Measurements from ENCODE around the gene PLCB1.

Gene PLCB1

DNA sequence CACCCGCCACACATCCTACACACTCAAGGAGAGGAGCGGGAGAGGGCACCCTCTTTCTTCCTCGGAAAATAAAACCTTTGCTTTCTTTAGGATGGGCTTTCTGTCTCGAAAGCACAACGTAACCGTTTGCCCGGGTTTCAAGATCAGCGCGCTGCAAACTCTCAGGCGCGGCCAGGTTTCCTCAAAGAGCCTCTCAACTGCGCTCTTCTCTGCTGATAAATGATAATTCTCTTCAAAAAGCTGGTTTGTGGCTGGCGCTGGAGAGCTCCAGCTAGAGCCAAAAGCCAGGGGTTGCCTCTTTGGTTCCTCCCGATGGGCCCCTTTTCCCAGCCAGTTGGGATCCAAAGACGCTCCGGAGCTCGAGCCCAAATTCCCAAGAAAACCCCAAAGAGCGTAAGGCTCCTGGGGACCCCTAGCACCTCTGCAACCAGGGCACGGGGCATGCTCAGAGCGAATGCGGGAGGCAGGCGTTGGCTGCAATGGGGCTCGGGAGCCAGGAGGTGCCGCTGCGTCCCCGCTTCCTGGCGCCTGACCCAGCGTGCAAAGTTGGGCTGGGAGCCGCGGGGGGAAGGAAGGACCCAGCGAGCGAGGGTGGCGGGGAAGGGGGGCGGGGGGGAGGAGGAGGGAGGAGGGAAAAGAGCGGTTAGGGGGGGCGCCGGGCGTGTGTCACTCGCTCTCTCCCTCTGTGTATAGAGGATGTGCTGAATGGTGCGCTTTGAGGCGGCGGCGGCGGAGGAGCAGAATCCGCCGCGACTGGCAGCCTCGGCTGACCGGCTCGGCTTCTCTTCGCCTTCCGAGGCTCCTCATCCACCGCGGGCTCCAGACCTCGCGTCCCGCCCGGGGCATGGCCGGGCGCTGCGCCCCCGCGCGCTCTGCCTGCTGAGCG lies at the start of gene PLCB1:
Gene PLCB1 (plus strand): TSS at position 669 of the 886 bp plus-strand sequence. CDS start 386 bp downstream, outside the sequence.
- DNase-seq (ENCODE audit: low read depth in 2 of 2): peak; percentile 85 to 90
- TF ChIP-seq, protein P1, sequence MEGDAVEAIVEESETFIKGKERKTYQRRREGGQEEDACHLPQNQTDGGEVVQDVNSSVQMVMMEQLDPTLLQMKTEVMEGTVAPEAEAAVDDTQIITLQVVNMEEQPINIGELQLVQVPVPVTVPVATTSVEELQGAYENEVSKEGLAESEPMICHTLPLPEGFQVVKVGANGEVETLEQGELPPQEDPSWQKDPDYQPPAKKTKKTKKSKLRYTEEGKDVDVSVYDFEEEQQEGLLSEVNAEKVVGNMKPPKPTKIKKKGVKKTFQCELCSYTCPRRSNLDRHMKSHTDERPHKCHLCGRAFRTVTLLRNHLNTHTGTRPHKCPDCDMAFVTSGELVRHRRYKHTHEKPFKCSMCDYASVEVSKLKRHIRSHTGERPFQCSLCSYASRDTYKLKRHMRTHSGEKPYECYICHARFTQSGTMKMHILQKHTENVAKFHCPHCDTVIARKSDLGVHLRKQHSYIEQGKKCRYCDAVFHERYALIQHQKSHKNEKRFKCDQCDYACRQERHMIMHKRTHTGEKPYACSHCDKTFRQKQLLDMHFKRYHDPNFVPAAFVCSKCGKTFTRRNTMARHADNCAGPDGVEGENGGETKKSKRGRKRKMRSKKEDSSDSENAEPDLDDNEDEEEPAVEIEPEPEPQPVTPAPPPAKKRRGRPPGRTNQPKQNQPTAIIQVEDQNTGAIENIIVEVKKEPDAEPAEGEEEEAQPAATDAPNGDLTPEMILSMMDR (IDR thresholded peaks at IDR 0.05; ENCODE audit: low read depth, low read length): peak; percentile 96
- H3K4me3 ChIP-seq (replicated peaks in 1 of 2; ENCODE audit: low read depth in 2 of 2, low read length in 2 of 2): peak within 1 kb of the TSS; percentile 69 to 73

DNA sequence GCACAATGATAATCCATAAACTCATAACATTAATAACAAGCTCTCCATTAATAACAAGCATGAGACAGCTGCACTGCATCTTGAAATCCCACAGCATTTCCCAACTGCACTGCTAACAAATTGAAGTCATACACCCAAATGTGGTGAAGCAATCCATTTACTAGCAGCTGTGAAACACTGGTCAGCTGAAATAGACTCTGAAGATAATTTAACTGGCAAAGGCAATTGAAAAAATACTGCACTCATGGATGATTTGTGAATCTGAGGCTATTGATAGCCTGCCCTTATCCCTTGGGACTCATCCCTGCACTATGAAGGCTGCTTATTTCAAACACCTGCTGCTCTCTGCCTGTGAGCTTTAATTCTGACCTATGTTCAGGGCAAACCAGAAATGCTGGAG lies 49.1 kb upstream of the PLCB1 start:
- peak; percentile 82 to 91 for DNase-seq (ENCODE audit: low read depth in 2 of 2)
- TF ChIP-seq, protein P1 (IDR thresholded peaks at IDR 0.05; ENCODE audit: low read depth, low read length): no peak
- H3K4me3 ChIP-seq (replicated peaks in 1 of 2; ENCODE audit: low read depth in 2 of 2, low read length in 2 of 2): no peak overlapping the region

DNA sequence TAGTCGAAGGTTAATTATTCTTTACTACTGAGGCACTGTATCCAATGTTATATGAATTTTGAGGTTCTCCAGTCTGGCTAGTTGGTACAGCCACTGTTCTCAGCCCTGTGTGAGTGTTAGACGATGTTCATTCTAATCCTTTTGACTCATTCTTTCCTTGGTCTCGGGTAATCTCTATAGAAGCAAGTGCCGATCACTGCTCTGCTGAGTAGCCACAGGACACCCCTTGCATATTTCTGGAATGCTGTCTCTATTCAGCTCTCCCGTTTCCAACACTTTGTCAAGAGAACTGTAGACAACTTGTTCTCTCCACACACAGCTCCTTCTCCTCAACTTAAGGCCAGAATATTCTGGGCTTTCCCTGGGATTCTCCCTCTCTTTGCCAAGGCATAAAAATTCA lies 42.4 kb upstream of the PLCB1 start:
- DNase-seq (ENCODE audit: low read depth in 2 of 2): peak in 1 of 2 donors; percentile 46
- H3K4me3 ChIP-seq (replicated peaks in 1 of 2; ENCODE audit: low read depth in 2 of 2, low read length in 2 of 2): no peak overlapping the region
- TF ChIP-seq, protein P1 (IDR thresholded peaks at IDR 0.05; ENCODE audit: low read depth, low read length): no peak

- no peak overlapping the region for H3K4me3 ChIP-seq (replicated peaks in 1 of 2; ENCODE audit: low read depth in 2 of 2, low read length in 2 of 2)
- peak; percentile 89 to 98 for DNase-seq (ENCODE audit: low read depth in 2 of 2)
- TF ChIP-seq, protein P1 (IDR thresholded peaks at IDR 0.05; ENCODE audit: low read depth, low read length): no peak
Measured at GRCh38 chr20:8094415-8094818, 37.6 kb upstream of the PLCB1 start.

DNA sequence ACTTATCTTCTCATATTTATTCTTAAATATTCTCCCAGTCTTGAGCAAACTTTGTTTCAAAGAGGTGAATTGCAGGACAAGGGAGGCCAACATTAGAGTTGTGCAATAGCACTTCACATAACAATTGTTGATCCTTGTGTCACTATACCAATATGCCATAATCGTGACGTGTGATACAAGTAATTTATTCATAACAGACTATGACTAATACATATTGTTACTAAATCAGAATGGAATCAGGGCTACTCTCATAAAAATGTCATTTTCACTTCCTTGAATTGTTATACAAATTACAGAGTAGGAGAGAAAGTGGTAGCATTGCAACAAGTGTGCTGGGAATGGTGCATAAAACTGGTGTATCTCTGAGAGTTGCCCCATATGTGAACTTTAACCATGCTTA lies 37.2 kb upstream of the PLCB1 start:
- no peak overlapping the region for H3K4me3 ChIP-seq (replicated peaks in 1 of 2; ENCODE audit: low read depth in 2 of 2, low read length in 2 of 2)
- TF ChIP-seq, protein P1 (IDR thresholded peaks at IDR 0.05; ENCODE audit: low read depth, low read length): no peak
- DNase-seq (ENCODE audit: low read depth in 2 of 2): peak; percentile 85 to 95

DNA sequence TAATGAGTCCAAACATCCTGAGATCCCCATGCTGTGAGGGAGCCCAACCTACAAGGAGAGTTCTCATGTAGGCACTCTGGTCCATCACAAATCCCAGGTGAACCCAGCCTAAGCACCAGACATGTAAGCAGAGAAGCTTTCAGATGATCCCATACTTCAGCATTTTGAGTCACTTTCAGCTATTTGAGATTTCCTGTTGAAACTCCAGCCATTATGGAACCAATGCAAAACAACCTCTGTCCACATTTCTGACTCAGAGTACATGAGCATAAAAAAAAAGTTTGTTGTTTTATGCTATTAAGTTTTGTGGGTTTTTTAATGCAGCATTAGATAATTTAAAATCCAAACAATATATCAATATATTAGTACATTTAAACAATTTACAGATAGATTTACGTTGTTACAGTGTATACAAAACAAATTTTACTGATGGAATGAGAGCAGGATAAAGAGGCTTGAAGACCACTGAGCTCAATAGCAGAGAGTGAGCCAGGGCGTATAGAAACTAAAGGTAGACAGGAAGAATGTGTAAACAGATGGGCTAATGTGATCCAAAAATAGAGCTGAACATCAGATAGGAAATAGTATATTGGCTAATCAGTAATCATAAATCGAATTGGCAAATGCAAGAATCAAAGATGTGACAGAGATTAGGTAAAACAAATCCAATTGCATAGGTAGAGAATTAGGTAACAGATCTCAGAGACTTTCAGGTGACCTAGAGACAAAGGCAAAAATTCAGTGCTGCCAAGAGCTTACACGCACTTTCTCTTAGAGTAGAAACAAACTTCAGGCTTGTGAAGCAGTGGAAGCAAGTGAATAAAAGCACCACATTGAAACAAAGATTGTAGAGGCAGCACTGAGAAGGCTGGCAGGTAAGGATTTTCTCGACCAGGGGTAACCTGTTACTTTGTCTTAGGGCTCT lies 36.2 kb upstream of the PLCB1 start:
- DNase-seq (ENCODE audit: low read depth in 2 of 2): peak; percentile 51 to 91
- TF ChIP-seq, protein P1 (IDR thresholded peaks at IDR 0.05; ENCODE audit: low read depth, low read length): no peak
- no peak overlapping the region for H3K4me3 ChIP-seq (replicated peaks in 1 of 2; ENCODE audit: low read depth in 2 of 2, low read length in 2 of 2)
